ENCODE results near the gene KRTAP10-9.
"Not testable (repeated sequence)": the region's sequence is repeated elsewhere in the genome, so short reads cannot be mapped to it uniquely, and the experiment has no call there.

The KRTAP10-9 gene

GRCh38 chr21:44595524-44595923 is 31.4 kb upstream of the KRTAP10-9 start:
- DNase-seq: no peak

GRCh38 chr21:44596068-44596725 is 30.7 kb upstream of the KRTAP10-9 start:
- no peak for DNase-seq

GRCh38 chr21:44598061-44598460 is 28.8 kb upstream of the KRTAP10-9 start:
- no peak for DNase-seq

GRCh38 chr21:44599264-44600029 is 27.4 kb upstream of the KRTAP10-9 start:
- DNase-seq: no peak

- not testable (repeated sequence) for DNase-seq
Measured at GRCh38 chr21:44600118-44600978, 26.5 kb upstream of the KRTAP10-9 start, which contains the start of gene KRTAP10-7. KRTAP10-7 (plus strand) TSS chr21:44600597; CDS start chr21:44600622, 25 bp downstream.

- DNase-seq: not testable (repeated sequence)
Measured at GRCh38 chr21:44601091-44601490, 25.8 kb upstream of the KRTAP10-9 start.

GRCh38 chr21:44601596-44602462 is 25.1 kb upstream of the KRTAP10-9 start:
- DNase-seq: no peak

GRCh38 chr21:44602463-44602850 is 24.4 kb upstream of the KRTAP10-9 start:
- DNase-seq: no peak

GRCh38 chr21:44603109-44603875 is 23.6 kb upstream of the KRTAP10-9 start:
- DNase-seq: no peak

- no peak for DNase-seq
Measured at GRCh38 chr21:44603911-44604310, 23.0 kb upstream of the KRTAP10-9 start.

- DNase-seq: no peak
Measured at GRCh38 chr21:44606495-44606894, 20.4 kb upstream of the KRTAP10-9 start.

- DNase-seq: no peak
Measured at GRCh38 chr21:44609193-44609592, 17.7 kb upstream of the KRTAP10-9 start.

GRCh38 chr21:44610157-44610843 is 16.6 kb upstream of the KRTAP10-9 start:
- DNase-seq: not testable (repeated sequence)

GRCh38 chr21:44611551-44611950 is 15.3 kb upstream of the KRTAP10-9 start:
- no peak for DNase-seq

GRCh38 chr21:44612029-44612486 is 14.8 kb upstream of the KRTAP10-9 start, which contains the start of gene KRTAP10-8:
KRTAP10-8 (plus strand) TSS chr21:44612079; CDS start chr21:44612101, 22 bp downstream.
- no peak for DNase-seq

GRCh38 chr21:44612669-44613229 is 14.1 kb upstream of the KRTAP10-9 start:
- DNase-seq: no peak

GRCh38 chr21:44613386-44614155 is 13.3 kb upstream of the KRTAP10-9 start:
- no peak for DNase-seq

- no peak for DNase-seq
Measured at GRCh38 chr21:44614161-44614631, 12.7 kb upstream of the KRTAP10-9 start.

- DNase-seq: no peak
Measured at GRCh38 chr21:44614961-44615391, 11.9 kb upstream of the KRTAP10-9 start.

All from inflammatory macrophage (primary cell).